HG03354 (cell line): ENCODE measurements around the gene ZNF442.
"Not testable (repeated sequence)": the region's sequence is repeated elsewhere in the genome, so short reads cannot be mapped to it uniquely, and the experiment has no call there.

Experiments
- ATAC-seq: cut with Tn5 transposase; IDR thresholded peaks from one replicate; pipeline ENCODE4 v1.9.1; 2021; ENCODE audit warnings: mild to moderate bottlenecking; ENCODE audit not compliant: unreplicated experiment, poor library complexity, severe bottlenecking

ZNF442 gene

DNA sequence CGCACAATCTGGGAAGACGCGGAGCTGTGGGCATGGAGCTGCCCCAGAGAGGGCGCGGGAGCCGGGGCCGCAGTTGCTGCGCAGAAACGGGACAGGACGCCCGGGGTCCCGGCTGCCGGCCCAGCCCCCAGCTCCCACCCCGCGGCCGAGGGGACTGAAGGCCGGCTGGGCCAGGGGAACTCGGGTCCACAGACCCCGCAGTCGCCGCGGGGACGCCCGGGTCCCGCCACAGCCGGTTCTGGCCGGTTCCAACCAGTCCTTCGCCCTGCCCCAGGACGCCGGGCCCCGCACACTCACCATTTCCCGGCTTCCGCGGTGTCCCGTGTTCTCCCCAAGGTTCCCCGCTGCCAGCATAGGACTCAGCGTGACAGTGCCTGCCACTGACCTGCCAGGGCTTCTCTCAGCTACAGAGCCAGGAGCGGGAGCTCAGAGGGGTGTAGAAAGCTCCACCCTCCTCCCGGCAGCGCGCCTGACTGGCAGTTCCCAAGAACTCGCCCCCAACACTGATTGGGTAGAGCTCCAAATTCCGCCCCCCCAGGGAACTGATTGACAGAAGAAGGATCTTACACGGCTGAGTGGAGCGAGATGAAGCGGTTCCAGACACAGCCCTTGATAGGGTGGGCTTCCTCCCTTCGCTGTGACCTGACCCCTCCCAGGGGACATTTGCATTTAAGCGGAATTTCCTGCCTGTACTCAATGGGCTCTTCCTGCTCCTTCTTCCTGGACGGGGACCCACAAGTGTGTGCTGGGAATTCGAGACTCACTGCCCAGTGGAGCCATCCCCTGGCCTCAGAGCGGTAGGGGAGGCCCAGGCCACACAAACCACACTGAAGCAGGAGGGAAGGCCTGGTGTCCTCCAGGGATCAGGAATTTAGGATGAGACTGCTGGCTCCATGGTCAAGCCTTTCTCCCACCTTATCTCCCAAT lies at the start of gene ZNF442:
TSS of gene ZNF442 (minus strand) at position 448 of the 927 bp plus-strand sequence. CDS start 2,052 bp downstream, outside the sequence.
- peak; percentile 89 for ATAC-seq

- ATAC-seq = no peak
These were observed 46.4 kb upstream of the ZNF442 start for GRCh38 chr19:12411893-12412292.

GRCh38 chr19:12400633-12401502 lies 35.4 kb upstream of the ZNF442 start, which contains the start of gene ZNF799:
Gene ZNF799 (minus strand): TSS chr19:12401271. CDS start chr19:12401070, 201 bp downstream.
- ATAC-seq = peak; percentile 89

DNA sequence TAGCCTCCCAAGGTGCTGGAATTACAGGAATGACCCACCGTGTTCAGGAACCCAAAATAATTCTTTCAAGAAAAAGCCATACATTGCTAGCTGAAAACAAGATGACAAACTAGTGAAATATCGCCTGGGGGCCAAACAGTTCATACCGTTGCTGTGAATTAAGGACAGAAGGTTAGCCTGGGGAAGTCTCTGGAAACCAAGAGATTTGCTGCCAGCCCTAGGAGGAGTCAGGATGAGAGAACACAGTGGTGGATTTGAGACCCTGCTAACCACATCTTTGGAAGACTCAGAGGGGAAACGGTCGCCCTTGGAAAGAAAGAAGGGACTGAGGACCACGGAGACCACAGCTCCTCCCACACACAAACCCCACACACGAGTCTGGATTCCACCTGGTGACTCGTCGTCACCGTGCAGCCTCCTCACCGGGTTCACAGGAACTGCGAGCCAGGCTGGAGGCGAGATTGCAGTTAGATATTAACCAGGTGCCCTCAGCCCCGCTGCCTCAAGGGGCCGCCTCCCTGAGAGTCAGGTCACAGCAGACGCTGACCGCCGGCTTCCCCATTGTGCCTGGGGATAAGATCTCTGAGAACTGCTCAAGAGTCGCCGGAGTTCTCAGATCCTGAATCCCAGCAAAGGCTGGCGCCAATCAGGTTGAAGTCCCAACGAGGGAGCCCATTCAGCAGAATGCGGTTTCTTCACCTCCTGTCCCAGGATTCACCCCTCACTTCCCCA lies 34.6 kb upstream of the ZNF442 start:
- ATAC-seq = peak; percentile 51

DNA sequence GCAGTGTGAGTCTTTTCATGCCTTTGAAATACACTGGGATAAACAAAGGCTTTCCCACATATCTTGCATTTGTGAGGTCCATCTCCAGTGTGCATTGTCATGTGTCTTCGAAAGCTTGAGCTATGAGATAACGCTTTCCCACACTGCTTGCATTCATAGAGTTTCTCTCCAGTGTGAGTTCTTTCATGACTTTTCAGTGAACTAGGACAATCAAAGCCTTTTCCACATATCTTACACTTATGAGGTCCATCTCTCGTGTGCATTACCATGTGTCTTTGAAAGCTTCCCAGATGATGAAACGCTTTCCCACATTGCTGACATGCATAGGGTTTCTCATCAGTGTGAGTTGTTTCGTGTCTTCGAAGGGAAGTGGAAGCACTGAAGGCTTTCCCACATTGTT lies 25.7 kb upstream of the ZNF442 start:
- not testable (repeated sequence) for ATAC-seq

DNA sequence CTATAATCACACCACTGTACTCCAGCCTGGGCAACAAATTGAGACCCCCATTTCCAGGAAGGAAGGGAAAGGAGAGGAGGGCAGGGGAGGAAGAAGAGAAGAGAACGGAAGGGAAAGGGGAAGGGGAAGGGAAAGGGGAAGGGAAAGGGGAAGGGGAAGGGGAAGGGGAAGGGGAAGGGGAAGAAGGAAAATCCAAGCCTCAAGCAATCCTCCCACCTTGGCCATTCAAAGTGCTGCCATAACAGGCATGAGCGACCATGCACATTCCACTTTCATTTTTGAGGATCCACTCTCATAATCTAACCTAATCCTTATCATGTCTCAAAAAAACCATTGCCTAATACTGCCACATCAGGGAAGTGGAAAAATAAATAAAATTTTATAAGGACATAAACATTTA lies 20.9 kb upstream of the ZNF442 start:
- not testable (repeated sequence) for ATAC-seq

- ATAC-seq = no peak
These were observed 14.9 kb upstream of the ZNF442 start for GRCh38 chr19:12380444-12380737.

DNA sequence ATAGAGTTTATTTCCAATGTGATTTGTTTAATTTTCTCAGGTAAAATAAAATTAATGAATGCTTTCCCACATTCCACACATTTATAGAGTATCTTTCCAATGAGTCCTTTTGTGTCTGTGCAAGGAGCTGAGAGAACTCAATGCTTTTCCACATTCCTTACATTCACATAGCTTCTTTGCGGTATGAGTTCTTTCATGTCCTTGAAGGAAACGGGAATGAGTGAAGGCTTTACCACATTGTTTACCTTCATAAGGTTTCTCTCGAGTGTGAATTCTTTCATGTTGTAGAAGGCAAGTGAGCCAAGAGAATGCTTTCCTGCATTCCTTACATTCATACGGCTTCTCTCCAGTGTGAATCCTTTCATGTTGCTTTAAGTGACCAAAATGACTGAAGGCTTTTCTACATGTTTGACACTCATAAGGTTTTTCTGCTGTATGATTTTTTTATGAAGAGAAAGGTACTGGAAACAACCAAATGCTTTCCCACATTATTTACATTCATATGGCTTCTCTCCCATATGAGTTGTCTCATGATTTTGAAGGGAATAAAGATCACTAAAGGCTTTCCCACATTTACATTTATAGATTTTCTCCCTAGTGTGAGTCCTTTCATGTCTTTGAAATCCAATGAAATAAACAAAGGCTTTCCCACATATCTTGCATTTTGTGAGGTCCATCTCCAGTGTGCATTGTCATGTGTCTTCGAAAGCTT lies 14.4 kb upstream of the ZNF442 start:
- ATAC-seq = no peak

- no peak for ATAC-seq
These were observed 8.5 kb upstream of the ZNF442 start for GRCh38 chr19:12374026-12374425.

GRCh38 chr19:12364391-12365235 lies 870 bp downstream of the ZNF442 start:
- ATAC-seq = no peak

- ATAC-seq = not testable (repeated sequence)
These were observed 3.2 kb downstream of the ZNF442 start for GRCh38 chr19:12362236-12362635.

DNA sequence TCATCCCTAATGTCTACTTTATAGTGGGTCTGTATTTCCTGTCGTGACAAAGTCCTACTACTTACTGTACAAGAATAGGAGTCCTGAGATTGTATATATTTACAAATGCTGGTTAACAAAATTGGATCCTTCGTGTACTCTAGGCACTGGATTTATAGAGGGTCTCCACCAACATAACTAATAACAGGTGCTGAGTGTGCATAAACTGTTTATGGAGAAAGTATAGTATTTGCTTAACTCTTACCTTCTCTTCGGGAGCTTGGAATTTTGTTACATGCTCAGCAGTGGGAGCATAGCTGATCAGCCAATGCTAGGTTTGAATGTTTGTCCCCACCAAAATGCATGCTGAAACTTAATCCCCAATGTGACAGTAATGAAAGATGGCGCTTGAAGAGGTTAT lies 12.1 kb downstream of the ZNF442 start:
- no peak for ATAC-seq

DNA sequence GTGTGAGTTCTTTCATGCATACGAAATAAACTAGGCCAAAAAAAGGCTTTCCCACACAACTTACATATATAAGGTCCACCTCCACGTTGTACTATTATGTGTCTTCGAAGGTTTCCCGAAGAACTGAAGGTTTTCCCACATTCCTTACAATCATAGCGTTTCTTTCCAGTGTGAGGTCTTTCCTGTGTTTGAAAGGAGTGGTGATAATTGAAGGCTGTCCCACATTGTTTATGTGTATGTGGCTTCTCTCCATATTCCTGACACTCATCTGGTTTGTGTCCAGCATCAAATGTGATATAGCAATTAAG lies 14.6 kb downstream of the ZNF442 start:
- ATAC-seq = no peak

DNA sequence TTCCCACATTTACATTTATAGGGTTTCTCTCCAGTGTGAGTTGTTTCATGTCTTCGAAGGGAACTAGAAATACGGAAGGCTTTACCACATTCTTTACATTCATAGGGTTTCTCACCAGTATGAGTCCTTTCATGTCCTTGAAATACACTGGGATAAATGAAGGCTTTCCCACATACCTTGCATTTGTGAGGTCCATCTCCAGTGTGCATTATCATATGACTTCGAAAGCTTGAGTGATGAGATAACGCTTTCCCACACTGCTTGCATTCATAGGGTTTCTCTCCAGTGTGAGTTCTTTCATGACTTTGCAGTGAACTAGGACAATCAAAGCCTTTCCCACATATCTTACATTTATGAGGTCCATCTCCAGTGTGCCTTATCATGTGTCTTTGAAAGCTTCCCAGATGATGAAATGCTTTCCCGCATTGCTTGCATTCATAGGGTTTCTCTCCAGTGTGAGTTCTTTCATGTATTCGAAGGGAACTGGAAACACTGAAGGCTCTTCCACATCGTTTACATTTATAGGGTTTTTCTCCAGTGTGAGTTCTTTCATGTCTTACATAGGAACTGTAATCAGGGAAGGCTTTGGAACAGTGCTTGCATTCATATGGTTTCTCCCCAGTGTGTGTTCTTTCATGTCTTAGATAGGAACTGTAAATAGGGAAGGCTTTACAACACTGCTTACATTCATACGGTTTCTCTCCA lies 15.1 kb downstream of the ZNF442 start:
- no peak for ATAC-seq

DNA sequence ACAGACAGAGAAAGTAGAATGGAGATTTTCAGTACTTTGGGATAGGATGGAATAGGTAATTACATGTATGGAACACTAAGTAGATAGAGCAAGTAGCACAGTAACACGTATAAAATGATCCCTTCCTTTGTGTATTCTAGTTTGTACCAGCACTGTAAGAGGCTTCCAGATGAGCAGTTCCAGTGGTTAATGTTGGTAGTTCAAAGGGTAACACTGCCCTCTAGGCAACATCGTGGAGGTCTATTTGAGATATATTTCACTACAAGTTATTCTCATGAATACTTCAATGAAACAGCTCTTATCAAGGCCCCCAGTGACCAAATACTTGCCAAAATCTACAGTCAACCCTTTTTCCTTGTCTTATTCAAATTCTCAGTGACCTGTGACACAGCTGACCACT lies 18.6 kb downstream of the ZNF442 start:
- no peak for ATAC-seq

DNA sequence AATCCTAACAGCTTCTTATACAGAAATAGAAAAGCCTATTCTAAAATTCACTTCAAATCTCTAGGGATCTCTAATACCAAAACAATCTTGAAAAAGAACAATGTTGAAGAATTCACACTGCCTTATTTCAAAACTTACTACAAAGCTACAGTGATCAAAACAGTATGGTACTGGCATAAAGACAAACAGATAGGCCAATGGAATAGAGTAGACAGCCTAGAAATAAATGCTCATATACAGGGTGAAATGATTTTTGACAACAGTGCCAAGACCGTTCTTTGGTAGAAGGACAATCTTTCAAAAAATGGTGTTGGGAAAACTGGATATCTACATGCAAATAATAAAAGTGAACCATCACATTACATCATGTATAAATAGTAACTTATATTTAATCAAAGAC lies 20.3 kb downstream of the ZNF442 start:
- no peak for ATAC-seq

DNA sequence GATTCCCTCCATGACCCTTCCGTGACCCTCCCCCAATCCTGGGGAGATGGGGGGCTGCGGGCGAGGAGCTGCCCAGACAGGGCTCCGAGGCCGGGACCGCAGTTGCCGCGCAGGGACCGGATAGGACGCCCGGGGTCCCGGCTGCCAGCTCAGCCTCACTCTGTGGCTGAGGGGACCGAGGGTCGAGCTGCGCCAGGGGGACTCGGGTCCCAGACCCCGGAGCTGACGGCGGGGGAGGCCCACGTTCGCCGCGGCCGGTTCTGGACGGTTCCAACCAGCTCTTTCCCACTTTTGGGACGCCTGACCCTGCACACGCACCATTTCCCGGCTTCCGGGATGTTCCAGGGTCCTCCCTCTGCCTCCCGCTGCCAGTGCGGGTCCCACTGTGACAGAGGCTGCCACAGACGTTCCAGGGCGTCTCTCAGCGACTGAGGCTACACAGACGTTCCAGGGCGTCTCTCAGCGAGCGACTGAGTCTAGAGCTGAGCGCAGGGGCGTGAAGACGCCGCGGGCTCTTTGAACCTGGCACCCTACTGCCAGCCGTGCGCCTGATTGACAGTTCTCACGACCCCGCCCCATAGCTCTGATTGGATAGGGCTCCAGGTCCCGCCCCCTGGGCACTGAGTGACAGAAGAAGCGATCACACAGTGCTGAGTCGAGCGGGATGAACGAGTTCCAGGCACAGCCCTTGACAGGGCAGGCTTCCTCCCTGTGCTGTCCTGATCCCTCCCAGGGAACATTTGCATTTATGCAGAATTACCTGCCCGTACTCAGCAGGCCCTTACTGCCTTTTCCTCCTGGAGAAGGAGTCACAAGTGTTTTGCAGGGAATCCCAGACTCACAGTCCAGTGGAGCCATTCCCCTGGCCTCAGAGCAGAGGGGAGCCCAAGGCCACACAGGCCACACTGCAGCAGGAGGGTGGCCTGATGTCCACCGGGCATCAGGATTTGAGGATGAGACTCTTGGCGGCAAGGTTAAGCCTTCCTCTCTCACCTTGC lies 32.0 kb downstream of the ZNF442 start, which contains the start of gene ZNF563:
TSS of gene ZNF563 (minus strand) at position 472 of the 998 bp plus-strand sequence. CDS start at position 321, 151 bp downstream.
- peak; percentile 93 for ATAC-seq
